GM19351 (cell line): ENCODE measurements around the gene TMEM200B.
"Not testable (repeated sequence)": the region's sequence is repeated elsewhere in the genome, so short reads cannot be mapped to it uniquely, and the experiment has no call there.

ENCODE experiments used
- ATAC-seq: cut with Tn5 transposase; IDR thresholded peaks from one replicate; pipeline ENCODE4 v1.9.1; 2021; ENCODE audit warnings: mild to moderate bottlenecking, moderate library complexity; ENCODE audit not compliant: unreplicated experiment

The TMEM200B gene

DNA sequence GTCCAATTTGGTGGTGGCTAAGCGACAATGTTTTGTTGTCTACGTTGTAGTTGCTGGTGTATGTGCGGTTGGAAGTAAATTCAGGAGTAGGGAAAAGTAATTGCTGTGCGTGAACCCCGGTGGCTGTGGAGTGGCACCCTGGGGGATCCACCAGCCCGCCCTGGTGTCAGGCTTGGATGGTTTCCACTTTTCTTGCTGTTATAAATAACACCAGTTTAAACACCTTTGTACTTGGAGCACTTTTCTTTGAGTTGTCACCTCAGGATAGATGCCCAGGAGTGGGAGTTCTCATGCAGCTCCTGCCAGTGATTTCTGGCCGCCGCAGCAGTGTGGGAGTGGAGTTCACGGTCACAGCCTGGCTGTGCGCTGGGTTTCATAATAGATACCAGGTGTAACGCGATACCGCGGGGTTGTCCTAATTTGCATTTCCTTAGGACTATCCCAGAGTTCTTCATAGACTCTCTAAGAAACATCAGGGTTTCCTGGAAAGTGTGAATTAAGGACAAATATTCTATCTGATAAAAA, 12.8 kb upstream of the TMEM200B start:
- no peak for ATAC-seq

GRCh38 chr1:29134695-29135028, 11.0 kb upstream of the TMEM200B start:
- no peak for ATAC-seq

DNA sequence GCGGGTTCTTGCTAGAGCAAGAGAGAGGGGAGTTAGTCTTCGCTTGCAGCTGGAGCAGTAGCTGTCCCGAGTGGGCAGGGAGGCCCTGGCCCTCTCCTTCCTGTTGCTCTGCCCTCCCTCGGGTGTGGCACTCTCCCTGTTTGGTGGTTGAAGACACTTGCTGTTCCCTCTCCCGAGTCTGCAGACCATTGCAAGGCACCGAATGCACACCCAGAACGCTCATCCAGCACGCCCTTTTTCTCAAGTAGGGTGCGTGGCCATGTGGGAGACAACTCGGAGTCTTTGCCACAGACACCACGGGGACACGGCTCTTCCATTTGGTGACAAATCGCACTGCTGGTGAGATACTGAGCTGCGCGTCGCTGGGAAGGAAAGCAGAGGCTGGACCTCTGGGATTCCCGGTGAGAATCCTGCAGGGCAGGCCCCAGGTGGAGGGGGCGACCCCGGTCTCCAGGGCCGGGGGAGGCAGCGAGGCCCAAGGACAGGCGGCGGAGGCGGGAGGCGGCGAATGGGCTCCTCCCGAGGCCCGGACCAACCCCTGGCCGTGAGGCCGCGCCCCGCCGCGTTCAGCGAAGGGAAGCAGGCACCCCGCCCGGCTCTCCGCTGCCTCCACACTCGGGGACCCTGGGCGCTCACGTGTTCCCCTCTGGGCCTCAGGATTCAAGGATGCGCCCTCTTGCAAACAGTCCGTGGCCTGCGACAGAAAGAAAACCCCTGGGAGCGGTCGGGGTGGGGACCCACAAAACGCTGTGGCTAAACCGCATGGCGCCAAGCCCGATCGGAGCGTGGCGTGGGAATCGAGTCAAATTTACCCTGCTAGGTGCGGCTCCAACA, 10.4 kb upstream of the TMEM200B start:
- ATAC-seq = no peak

GRCh38 chr1:29131056-29131455, 7.4 kb upstream of the TMEM200B start:
- not testable (repeated sequence) for ATAC-seq

GRCh38 chr1:29129916-29130315, 6.2 kb upstream of the TMEM200B start:
- ATAC-seq = no peak

DNA sequence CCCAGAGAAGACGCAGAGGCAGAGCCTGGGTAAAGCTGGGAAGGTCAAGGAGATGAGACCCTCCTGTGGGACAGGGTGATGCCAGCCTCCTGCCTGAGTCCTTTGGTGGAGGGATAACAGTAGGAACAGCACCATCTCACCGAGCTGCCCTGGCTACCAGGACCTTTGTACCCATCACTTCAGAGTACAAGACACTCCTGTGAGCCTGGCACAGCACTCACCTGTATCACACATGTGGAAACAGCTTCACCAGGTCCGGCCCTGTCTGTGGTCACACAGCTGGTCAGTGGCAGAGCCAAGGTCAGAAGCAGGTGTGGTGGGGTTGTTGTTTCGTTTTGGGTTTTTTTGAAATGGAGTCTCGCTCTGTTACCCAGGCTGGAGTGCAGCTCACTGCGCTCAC, 5.0 kb upstream of the TMEM200B start:
- no peak for ATAC-seq

DNA sequence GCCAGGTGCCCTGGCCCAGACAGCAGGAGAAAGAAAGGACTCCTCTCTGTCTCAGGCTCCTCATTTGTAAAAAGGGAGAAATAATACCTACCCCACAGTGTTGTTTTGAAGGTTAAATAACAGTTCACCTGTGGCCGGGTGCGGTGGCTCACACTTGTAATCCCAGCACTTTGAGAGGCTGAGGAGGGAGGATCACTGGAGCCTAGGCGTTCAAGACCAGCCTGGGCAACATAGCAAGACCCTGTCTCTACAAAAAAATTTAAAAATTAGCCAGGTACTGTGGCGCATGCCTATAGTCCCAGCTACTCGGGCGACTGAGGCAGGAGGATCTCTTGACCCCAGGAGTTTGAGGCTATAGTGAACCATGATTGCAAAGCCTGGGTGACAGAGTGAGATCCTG, 2.5 kb upstream of the TMEM200B start:
- no peak for ATAC-seq

GRCh38 chr1:29125788-29126187, 2.1 kb upstream of the TMEM200B start:
- ATAC-seq = no peak

- no peak for ATAC-seq
These were observed 1.5 kb upstream of the TMEM200B start for GRCh38 chr1:29125237-29125641.

- no peak for ATAC-seq
These were observed 898 bp upstream of the TMEM200B start for GRCh38 chr1:29124366-29125236.

GRCh38 chr1:29123053-29123886, 433 bp downstream of the TMEM200B start:
- ATAC-seq = no peak

DNA sequence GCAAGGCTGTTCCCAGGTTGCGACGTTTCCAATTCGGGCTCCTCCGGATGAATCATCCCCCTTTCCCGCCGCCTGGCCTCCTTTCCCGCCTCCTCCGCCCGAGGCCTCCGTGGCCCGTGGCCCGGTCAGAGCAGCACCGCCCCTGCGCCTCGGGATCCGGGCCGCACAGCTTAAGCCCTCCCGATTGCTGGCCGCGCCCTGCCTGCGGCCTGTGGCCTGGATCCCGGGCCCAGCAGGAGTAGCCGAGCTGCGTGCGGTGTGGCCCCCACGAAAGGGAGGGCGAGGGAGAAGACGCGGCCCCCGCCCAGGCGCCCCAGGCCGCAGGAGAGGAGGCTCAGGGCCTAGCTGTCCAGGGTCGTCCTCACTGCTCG, 1.0 kb downstream of the TMEM200B start:
- ATAC-seq = no peak

GRCh38 chr1:29121936-29122681, 1.6 kb downstream of the TMEM200B start:
- ATAC-seq = no peak

- ATAC-seq = no peak
These were observed 2.2 kb downstream of the TMEM200B start for GRCh38 chr1:29121516-29121935.

DNA sequence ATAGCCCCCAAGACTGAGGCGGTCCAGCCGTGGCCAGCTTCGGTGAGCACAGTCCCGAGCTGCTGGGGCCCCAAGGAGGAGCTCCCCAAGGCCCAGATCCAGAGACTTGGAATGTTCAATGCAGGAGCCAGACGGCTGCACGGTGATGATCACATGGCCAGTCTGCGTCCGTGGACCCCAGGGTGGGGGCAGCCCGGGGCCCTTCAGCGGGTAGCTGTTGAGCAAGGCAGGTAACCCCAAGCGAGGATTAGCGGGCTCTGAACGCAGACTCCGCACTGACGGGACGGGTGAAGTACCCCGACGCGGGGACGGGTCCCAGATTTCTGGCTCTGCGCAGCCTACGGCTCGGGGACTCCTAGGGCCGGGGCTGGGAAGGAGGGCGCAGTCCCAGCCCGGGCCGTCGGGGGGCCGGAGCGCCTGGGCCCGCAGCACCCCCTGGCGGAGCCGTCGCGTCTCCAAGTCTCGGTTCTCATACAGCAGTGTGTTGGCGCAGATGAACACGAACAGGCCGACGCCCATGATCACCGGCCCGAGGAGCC, 2.7 kb downstream of the TMEM200B start:
- ATAC-seq = no peak

DNA sequence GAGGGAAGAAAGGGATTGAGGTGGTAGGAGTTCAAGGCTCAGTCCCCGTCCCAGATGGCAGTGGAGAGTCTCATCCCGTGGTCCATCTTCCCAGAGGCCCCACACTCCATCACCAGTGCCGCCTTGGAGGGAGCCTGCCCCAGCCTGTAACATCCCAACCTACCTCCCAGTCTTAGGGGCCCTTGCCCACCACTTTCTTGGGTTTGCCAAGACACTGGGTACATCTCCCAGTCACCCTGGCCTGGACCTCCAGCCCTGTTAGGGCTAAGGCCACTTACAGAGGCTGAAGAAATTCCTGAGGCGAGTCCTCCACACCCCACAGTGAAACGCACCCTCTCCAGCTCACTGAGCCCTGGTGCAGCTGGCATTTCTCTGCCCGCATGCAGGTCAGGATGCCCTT, 3.3 kb downstream of the TMEM200B start:
- no peak for ATAC-seq

- ATAC-seq = no peak
These were observed 4.4 kb downstream of the TMEM200B start for GRCh38 chr1:29119121-29119929.

DNA sequence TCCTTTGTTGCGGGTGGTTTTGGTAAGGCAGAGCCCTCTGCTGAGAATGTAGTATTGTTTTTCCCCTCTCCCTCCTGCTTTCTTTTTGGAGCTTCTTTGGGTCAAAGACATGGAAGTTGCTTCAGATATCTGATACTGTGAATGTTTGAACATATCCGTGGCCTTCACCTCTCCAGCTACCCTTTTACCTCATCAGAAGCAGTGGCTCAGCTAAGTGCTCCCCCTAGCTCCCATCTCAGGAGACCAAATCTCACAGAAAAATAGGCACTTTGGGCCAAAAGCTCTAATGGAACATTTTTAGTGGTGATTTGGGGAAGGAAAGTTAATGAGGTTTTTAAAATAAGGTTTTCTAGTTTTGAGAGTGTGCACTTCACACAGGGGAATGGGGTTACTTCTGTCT, 6.3 kb downstream of the TMEM200B start:
- no peak for ATAC-seq

DNA sequence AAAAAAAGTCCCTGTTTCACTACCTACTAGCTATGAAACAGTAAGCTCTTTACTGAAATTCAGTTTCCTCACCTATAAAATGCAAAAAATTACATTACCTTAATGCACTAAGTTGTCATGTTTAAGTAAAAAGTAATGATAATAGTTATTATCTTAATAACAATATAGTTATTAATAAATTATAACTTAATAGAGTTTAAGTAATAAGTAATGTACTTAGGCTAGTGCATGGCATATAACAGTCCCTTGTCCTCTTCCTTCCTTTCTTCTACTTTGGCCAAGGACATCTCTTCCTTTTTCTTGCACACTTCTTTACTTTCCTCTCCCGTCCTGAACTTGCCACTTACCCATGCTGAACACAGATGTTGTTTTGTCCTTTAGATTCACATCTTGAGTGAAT, 9.0 kb downstream of the TMEM200B start:
- no peak for ATAC-seq
